ENCODE measurements around the gene SEC14L1.

SEC14L1 gene

GRCh38 chr17:77193653-77194052 lies 52.9 kb downstream of the SEC14L1 start:
- DNase-seq (ENCODE audit: low spot score): no peak

GRCh38 chr17:77194179-77194578 lies 53.4 kb downstream of the SEC14L1 start:
- DNase-seq (ENCODE audit: low spot score): no peak

- DNase-seq (ENCODE audit: low spot score): no peak
Measured at GRCh38 chr17:77196251-77196650, 55.5 kb downstream of the SEC14L1 start.

GRCh38 chr17:77197115-77197514 lies 56.3 kb downstream of the SEC14L1 start:
- DNase-seq (ENCODE audit: low spot score): no peak

- no peak for DNase-seq (ENCODE audit: low spot score)
Measured at GRCh38 chr17:77200711-77201110, 59.9 kb downstream of the SEC14L1 start.

- DNase-seq (ENCODE audit: low spot score): no peak
Measured at GRCh38 chr17:77203436-77203835, 62.7 kb downstream of the SEC14L1 start.

- DNase-seq (ENCODE audit: low spot score): no peak
Measured at GRCh38 chr17:77203846-77204245, 63.1 kb downstream of the SEC14L1 start.

- DNase-seq (ENCODE audit: low spot score): no peak
Measured at GRCh38 chr17:77204536-77204935, 63.8 kb downstream of the SEC14L1 start.

GRCh38 chr17:77205396-77206125 lies 64.8 kb downstream of the SEC14L1 start:
- DNase-seq (ENCODE audit: low spot score): no peak

- no peak for DNase-seq (ENCODE audit: low spot score)
Measured at GRCh38 chr17:77206158-77206956, 65.6 kb downstream of the SEC14L1 start.

GRCh38 chr17:77207689-77208216 lies 67.0 kb downstream of the SEC14L1 start:
- DNase-seq (ENCODE audit: low spot score): no peak

GRCh38 chr17:77208217-77208808 lies 67.5 kb downstream of the SEC14L1 start:
- peak; percentile 87 for DNase-seq (ENCODE audit: low spot score)

GRCh38 chr17:77208856-77209255 lies 68.1 kb downstream of the SEC14L1 start:
- no peak for DNase-seq (ENCODE audit: low spot score)

GRCh38 chr17:77209330-77209748 lies 68.6 kb downstream of the SEC14L1 start:
- DNase-seq (ENCODE audit: low spot score): no peak

GRCh38 chr17:77210331-77210730 lies 69.6 kb downstream of the SEC14L1 start:
- DNase-seq (ENCODE audit: low spot score): peak; percentile 94

GRCh38 chr17:77210946-77211541 lies 70.3 kb downstream of the SEC14L1 start:
- DNase-seq (ENCODE audit: low spot score): no peak

GRCh38 chr17:77211681-77212080 lies 70.9 kb downstream of the SEC14L1 start:
- DNase-seq (ENCODE audit: low spot score): no peak

GRCh38 chr17:77212081-77212832 lies 71.5 kb downstream of the SEC14L1 start:
- DNase-seq (ENCODE audit: low spot score): no peak

GRCh38 chr17:77212833-77213777 lies 72.3 kb downstream of the SEC14L1 start:
- peak; percentile 52 for DNase-seq (ENCODE audit: low spot score)

GRCh38 chr17:77213778-77214132 lies 73.0 kb downstream of the SEC14L1 start:
- no peak for DNase-seq (ENCODE audit: low spot score)

Data from cerebellar cortex (tissue), 1 donor.